Trophoblast cell (in vitro differentiated cells and primary cell): ENCODE data around the gene REXO1.

Experiments
- DNase-seq, 2 donors: peaks; one replicate each; pipeline ENCODE4 v3.0.0-alpha.2; 2016
- H2AFZ ChIP-seq: 2 replicates; pipeline ENCODE4 v1.6.1; 2013; ENCODE audit warnings: low read length, moderate library complexity, mild to moderate bottlenecking; ENCODE audit not compliant: insufficient read depth, poor library complexity
- H2AK5ac ChIP-seq: 2 replicates; pipeline ENCODE4 v1.6.1; 2013; ENCODE audit warnings: mild to moderate bottlenecking, low read length
- H2BK120ac ChIP-seq: 2 replicates; pipeline ENCODE4 v1.6.1; 2013; ENCODE audit warnings: low read length, mild to moderate bottlenecking, moderate library complexity; ENCODE audit not compliant: insufficient read depth, poor library complexity
- H2BK12ac ChIP-seq: 2 replicates; pipeline ENCODE4 v1.6.1; 2013; ENCODE audit warnings: mild to moderate bottlenecking, low read length, moderate library complexity
- H2BK5ac ChIP-seq: 2 replicates; pipeline ENCODE4 v1.6.1; 2013; ENCODE audit warnings: low read length, low read depth, moderate library complexity, mild to moderate bottlenecking; ENCODE audit not compliant: poor library complexity
- H3K14ac ChIP-seq: 2 replicates; pipeline ENCODE4 v1.6.1; 2013; ENCODE audit warnings: mild to moderate bottlenecking, low read length
- H3K18ac ChIP-seq: 2 replicates; pipeline ENCODE4 v1.6.1; 2013; ENCODE audit warnings: mild to moderate bottlenecking, low read length
- H3K23ac ChIP-seq: 2 replicates; pipeline ENCODE4 v1.6.1; 2013; ENCODE audit warnings: low read length
- H3K27ac ChIP-seq: 2 replicates; pipeline ENCODE4 v1.5.1; 2013; ENCODE audit warnings: low read depth, mild to moderate bottlenecking, inconsistent platforms, low read length, moderate library complexity
- H3K27me3 ChIP-seq: 2 replicates; pipeline ENCODE4 v1.6.1; 2013; ENCODE audit warnings: inconsistent platforms, mild to moderate bottlenecking, low read length, moderate library complexity; ENCODE audit not compliant: insufficient read depth
- H3K36me3 ChIP-seq, 2 experiments: 1 replicate in 1 of 2; 2 replicates in 1 of 2; pipeline ENCODE4 v1.6.1; 2013; ENCODE audit warnings: low read length in 2 of 2, mild to moderate bottlenecking in 2 of 2, moderate library complexity in 1 of 2; ENCODE audit not compliant: insufficient read depth in 2 of 2, control insufficient read depth in 1 of 2
- H3K4ac ChIP-seq: 2 replicates; pipeline ENCODE4 v1.6.1; 2013; ENCODE audit warnings: low read depth, mild to moderate bottlenecking, low read length, moderate library complexity
- H3K4me1 ChIP-seq, 2 experiments: 1 replicate in 1 of 2; 2 replicates in 1 of 2; pipeline ENCODE4 v1.6.1; 2013; ENCODE audit warnings: low read length in 2 of 2, mild to moderate bottlenecking in 2 of 2, moderate library complexity in 1 of 2; ENCODE audit not compliant: insufficient read depth in 2 of 2, control insufficient read depth in 1 of 2
- H3K4me2 ChIP-seq: 2 replicates; pipeline ENCODE4 v1.6.1; 2013; ENCODE audit warnings: inconsistent platforms, mild to moderate bottlenecking, low read length, moderate library complexity
- H3K4me3 ChIP-seq: 2 replicates; pipeline ENCODE4 v1.5.1; 2013; ENCODE audit warnings: mild to moderate bottlenecking, low read depth, low read length, inconsistent platforms
- H3K79me1 ChIP-seq: one replicate; pipeline ENCODE4 v1.6.1; 2013; ENCODE audit warnings: low read length
- H3K79me2 ChIP-seq: 2 replicates; pipeline ENCODE4 v1.6.1; 2013; ENCODE audit warnings: low read length, mild to moderate bottlenecking; ENCODE audit not compliant: control insufficient read depth, insufficient read depth, poor library complexity
- H3K9ac ChIP-seq: 2 replicates; pipeline ENCODE4 v1.6.1; 2013; ENCODE audit warnings: mild to moderate bottlenecking, low read length
- H3K9me3 ChIP-seq: 2 replicates; pipeline ENCODE4 v1.6.1; 2013; ENCODE audit warnings: low read depth, mild to moderate bottlenecking, control low read depth, inconsistent platforms, low read length; ENCODE audit not compliant: insufficient read depth
- H4K12ac ChIP-seq: 2 replicates; pipeline ENCODE4 v1.6.1; 2013; ENCODE audit warnings: low read depth, mild to moderate bottlenecking, low read length, moderate library complexity
- H4K8ac ChIP-seq: 2 replicates; pipeline ENCODE4 v1.6.1; 2013; ENCODE audit warnings: low read depth, mild to moderate bottlenecking, low read length, moderate library complexity
- H4K91ac ChIP-seq: one replicate; pipeline ENCODE4 v1.6.1; 2013; ENCODE audit warnings: low read depth, mild to moderate bottlenecking, low read length, moderate library complexity
- WGBS: extraction: QIAGEN DNeasy Blood & Tissue Kit; methylation state at CpG from one replicate; pipeline ENCODE4 v1.1.7; 2013; ENCODE audit warnings: missing lambda C conversion rate; ENCODE audit not compliant: insufficient read length, insufficient coverage; ENCODE audit errors: extremely low coverage; 5-methylcytosine and 5-hydroxymethylcytosine counted together

The REXO1 gene

DNA sequence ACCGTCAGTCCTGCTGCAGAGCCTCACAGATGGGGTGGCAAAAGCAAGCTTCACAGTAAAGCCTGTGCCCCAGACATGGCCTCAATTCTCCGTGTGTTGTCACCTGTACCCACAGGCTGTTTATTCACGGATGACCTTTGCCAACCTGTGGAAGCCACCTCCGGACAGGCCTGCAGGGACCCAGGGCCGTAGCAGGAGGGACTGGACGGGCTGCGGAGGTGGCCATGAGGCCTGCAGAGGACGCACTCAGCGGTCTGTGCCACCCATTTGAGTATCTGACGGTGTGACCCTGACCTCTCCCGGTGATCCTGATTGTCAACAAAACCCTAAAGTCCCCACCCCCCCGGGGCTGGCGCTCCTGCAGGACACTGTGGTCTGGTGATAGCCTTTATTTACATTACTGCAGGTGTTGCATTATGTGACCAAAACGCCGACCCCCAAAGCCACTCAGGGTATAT, 22.9 kb upstream of the REXO1 start:
- no peak overlapping the region for H2AK5ac ChIP-seq
- no peak overlapping the region for H3K4me2 ChIP-seq
- no peak for DNase-seq
- no peak overlapping the region for H3K27ac ChIP-seq
- H3K9me3 ChIP-seq: peaks cover 7% of the 10 kb centered on the region
- H3K27me3 ChIP-seq: no peaks in the 10 kb centered on the region
- no peak overlapping the region for H2AFZ ChIP-seq
- peaks cover 10% of the 10 kb centered on the region for H3K79me2 ChIP-seq
- H4K91ac ChIP-seq: no peak overlapping the region
- H3K9ac ChIP-seq: no peak overlapping the region
- no peak overlapping the region for H2BK5ac ChIP-seq
- WGBS: no CpG with 5 or more reads among the region's 15 CpGs
- H2BK120ac ChIP-seq: no peak overlapping the region
- H3K4me1 ChIP-seq: peaks cover 6 to 7% of the 10 kb centered on the region in 2 experiments
- peaks cover 13 to 26% of the 10 kb centered on the region in 2 experiments for H3K36me3 ChIP-seq
- H3K4ac ChIP-seq: no peak overlapping the region
- no peak overlapping the region for H4K12ac ChIP-seq
- no peak overlapping the region for H4K8ac ChIP-seq
- H3K14ac ChIP-seq: no peak overlapping the region
- H3K18ac ChIP-seq: no peak overlapping the region
- H3K79me1 ChIP-seq: peaks cover 5% of the 10 kb centered on the region
- H2BK12ac ChIP-seq: no peak overlapping the region
- H3K4me3 ChIP-seq: no peak overlapping the region
- no peak overlapping the region for H3K23ac ChIP-seq

DNA sequence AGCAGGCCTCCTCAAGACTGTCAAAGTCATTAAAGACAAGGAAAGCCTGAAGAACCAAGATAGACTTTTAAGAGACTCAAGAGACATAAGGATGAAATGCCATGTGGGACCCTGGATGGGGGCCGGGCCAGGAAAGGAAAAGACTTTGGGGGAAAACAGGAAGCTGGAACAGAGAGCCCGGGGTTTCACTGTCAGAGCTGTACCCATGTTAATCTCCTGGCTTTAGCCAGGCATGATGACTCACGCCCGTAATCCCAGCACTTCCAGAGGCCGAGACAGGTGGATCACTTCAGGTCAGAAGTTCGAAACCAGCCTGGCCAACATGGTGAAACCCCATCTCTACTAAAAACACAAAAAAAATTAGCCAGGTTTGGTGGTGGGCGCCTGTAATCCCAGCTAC, 20.7 kb upstream of the REXO1 start:
- no peak overlapping the region for H2BK12ac ChIP-seq
- peaks cover 8 to 9% of the 10 kb centered on the region in 2 experiments for H3K4me1 ChIP-seq
- no peak overlapping the region for H3K14ac ChIP-seq
- peaks cover 9% of the 10 kb centered on the region for H3K79me1 ChIP-seq
- peaks cover 13 to 26% of the 10 kb centered on the region in 2 experiments for H3K36me3 ChIP-seq
- no peaks in the 10 kb centered on the region for H3K27me3 ChIP-seq
- H4K12ac ChIP-seq: no peak overlapping the region
- no peak overlapping the region for H2BK120ac ChIP-seq
- H4K91ac ChIP-seq: no peak overlapping the region
- no peak overlapping the region for H3K4me2 ChIP-seq
- DNase-seq: no peak
- H3K9ac ChIP-seq: no peak overlapping the region
- H2AK5ac ChIP-seq: no peak overlapping the region
- no peak overlapping the region for H3K23ac ChIP-seq
- no peak overlapping the region for H2BK5ac ChIP-seq
- no peak overlapping the region for H4K8ac ChIP-seq
- H3K4me3 ChIP-seq: no peak overlapping the region
- no CpG with 5 or more reads among the region's 7 CpGs for WGBS
- no peak overlapping the region for H2AFZ ChIP-seq
- H3K4ac ChIP-seq: no peak overlapping the region
- no peak overlapping the region for H3K27ac ChIP-seq
- H3K9me3 ChIP-seq: peaks cover 3% of the 10 kb centered on the region
- peaks cover 5% of the 10 kb centered on the region for H3K79me2 ChIP-seq
- H3K18ac ChIP-seq: no peak overlapping the region

DNA sequence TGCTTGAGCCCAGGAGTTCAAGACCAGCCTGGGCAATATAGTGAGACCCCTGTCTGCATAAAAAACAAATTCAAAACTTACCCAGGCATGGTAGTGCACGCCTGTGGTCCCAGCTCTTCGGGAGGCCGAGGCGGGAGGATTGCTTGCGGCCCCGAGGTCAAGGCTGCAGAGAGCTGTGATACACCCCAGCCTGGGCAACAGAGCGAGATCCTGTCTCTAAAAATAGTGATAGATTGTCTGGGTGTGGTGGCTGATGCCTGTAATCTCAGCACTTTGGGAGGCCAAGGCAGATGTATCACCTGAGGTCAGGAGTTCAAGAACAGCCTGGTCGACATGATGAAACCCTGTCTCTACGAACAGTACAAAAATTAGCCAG, 19.1 kb upstream of the REXO1 start:
- Histone ChIP-seq H3K23ac (no peak overlapping the region), H4K91ac (no peak overlapping the region), H2BK12ac (no peak overlapping the region), H3K27ac (no peak overlapping the region), H3K18ac (no peak overlapping the region), H2BK120ac (no peak overlapping the region), H3K79me2 (peaks cover 4% of the 10 kb centered on the region), H2AK5ac (no peak overlapping the region), H3K4me1 (peaks cover 3 to 4% of the 10 kb centered on the region in 2 experiments), H3K27me3 (peaks cover 2% of the 10 kb centered on the region), H3K4me2 (no peak overlapping the region), H4K12ac (no peak overlapping the region), H3K4ac (no peak overlapping the region), H3K36me3 (peaks cover 6 to 13% of the 10 kb centered on the region in 2 experiments), H3K9ac (no peak overlapping the region), H2AFZ (no peak overlapping the region), H3K79me1 (peaks cover 12% of the 10 kb centered on the region), H4K8ac (no peak overlapping the region), H2BK5ac (no peak overlapping the region), H3K14ac (no peak overlapping the region), H3K4me3 (no peak overlapping the region), H3K9me3 (peaks cover 3% of the 10 kb centered on the region)
- DNase-seq: no peak
- no CpG with 5 or more reads among the region's 9 CpGs for WGBS

DNA sequence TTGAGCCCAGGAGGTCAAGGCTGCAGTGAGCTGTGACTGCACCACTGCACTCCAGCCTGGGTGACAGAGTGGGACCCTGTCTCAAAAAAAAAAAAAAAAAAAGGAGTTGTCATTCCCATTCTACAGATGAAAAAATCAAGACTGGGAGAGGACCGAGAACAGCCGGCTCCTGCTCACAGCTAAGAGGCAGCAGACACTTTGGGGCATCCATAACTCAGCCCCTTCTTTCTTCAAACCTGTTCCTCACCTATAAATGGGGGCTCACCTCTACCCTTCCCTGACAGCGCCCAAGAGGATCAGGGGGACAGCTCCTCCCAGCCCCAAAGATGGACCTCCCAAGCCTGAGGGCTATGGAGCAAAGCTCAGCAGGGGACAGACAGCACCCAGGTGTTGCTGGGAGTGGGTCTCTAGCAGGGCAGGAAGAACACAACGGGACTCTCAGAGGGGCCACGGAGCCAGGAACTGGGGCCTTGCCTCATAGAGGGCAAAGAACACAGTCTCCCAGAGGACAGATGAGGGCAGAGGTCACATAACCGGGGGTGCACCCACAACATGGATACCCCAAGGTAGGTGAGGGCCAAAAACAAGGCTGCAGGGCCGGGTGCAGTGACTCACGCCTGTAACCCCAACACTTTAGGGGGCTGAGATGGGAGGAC, 18.5 kb upstream of the REXO1 start:
- peaks cover 6 to 11% of the 10 kb centered on the region in 2 experiments for H3K36me3 ChIP-seq
- H2BK120ac ChIP-seq: no peak overlapping the region
- no CpG with 5 or more reads among the region's 8 CpGs for WGBS
- peaks cover 12% of the 10 kb centered on the region for H3K79me1 ChIP-seq
- H3K27ac ChIP-seq: no peak overlapping the region
- no peak overlapping the region for H2AFZ ChIP-seq
- H3K79me2 ChIP-seq: peaks cover 4% of the 10 kb centered on the region
- H3K27me3 ChIP-seq: peaks cover 6% of the 10 kb centered on the region
- H4K91ac ChIP-seq: no peak overlapping the region
- no peak overlapping the region for H3K23ac ChIP-seq
- H3K4me1 ChIP-seq: peaks cover 5 to 7% of the 10 kb centered on the region in 2 experiments
- no peak overlapping the region for H2BK12ac ChIP-seq
- H3K9ac ChIP-seq: no peak overlapping the region
- no peak overlapping the region for H3K14ac ChIP-seq
- H3K4me3 ChIP-seq: no peak overlapping the region
- no peak overlapping the region for H4K8ac ChIP-seq
- H4K12ac ChIP-seq: no peak overlapping the region
- H3K9me3 ChIP-seq: peaks cover 3% of the 10 kb centered on the region
- no peak overlapping the region for H3K18ac ChIP-seq
- H3K4me2 ChIP-seq: no peak overlapping the region
- no peak overlapping the region for H2BK5ac ChIP-seq
- DNase-seq: no peak
- no peak overlapping the region for H2AK5ac ChIP-seq
- no peak overlapping the region for H3K4ac ChIP-seq
